ENCODE results near the gene PTPRZ1. TPM values are rescaled to one million over a fixed set of nuclear protein-coding genes. Genes with fewer than 3 reads are reported as not detected.

Gene PTPRZ1
- total and polyA plus RNA-seq, 8 donors: 0.60 to 2.5 (median 0.98) TPM

DNA sequence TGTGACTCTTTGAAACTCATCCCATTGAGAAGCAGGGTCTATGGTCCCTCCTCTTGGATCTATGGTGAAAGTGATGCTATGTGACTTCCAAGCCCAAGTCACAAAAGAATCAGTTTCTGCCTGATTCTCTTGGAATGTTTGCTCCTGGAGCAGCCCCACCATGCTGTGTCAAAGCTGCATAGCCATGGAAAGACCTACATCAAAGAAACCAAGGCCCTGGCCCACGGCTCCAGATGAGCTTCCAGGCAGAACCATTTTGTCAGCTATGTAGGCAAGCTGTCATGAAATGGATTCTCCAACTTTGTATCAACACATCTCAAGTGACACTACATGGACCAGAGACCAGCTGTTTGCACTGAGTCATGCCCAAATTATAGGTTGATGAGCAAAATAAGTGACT is 194.1 kb downstream of the PTPRZ1 start:
- Histone ChIP-seq H3K4me3 (no peak overlapping the region), H3K36me3 (no peaks in the 10 kb centered on the region), H3K27me3 (no peaks in the 10 kb centered on the region), H3K27ac (no peak overlapping the region), H3K9me3 (no peaks in the 10 kb centered on the region), H3K4me1 (no peaks in the 10 kb centered on the region)
- TF ChIP-seq, protein P1, sequence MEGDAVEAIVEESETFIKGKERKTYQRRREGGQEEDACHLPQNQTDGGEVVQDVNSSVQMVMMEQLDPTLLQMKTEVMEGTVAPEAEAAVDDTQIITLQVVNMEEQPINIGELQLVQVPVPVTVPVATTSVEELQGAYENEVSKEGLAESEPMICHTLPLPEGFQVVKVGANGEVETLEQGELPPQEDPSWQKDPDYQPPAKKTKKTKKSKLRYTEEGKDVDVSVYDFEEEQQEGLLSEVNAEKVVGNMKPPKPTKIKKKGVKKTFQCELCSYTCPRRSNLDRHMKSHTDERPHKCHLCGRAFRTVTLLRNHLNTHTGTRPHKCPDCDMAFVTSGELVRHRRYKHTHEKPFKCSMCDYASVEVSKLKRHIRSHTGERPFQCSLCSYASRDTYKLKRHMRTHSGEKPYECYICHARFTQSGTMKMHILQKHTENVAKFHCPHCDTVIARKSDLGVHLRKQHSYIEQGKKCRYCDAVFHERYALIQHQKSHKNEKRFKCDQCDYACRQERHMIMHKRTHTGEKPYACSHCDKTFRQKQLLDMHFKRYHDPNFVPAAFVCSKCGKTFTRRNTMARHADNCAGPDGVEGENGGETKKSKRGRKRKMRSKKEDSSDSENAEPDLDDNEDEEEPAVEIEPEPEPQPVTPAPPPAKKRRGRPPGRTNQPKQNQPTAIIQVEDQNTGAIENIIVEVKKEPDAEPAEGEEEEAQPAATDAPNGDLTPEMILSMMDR (IDR thresholded peaks at IDR 0.05): no peak
- ATAC-seq: no peak
- 71 to 73% methylated on average over 1 of the region's 1 CpG for WGBS, 2 donors
- DNase-seq: no peak
- no peak for FAIRE-seq
- intact Hi-C loops (cut with DNase I): no loop called here

DNA sequence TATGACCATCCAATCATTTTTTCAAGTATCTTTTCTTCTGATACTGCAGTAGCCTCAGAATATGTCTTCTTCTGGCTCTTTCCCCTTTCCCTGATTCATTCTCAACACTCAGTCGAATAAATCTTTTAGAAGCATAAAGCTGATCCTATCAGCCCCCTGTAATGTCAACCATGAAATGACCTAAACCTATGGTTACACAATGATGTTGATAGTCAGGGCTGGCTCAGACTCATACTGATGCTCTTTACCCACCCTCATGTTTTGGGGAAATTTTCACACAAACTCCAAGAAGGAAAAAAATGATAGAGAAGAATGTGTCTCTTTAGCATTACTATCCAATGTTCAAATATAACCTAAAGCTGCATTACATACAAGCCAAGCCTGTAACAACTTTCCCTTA is 195.1 kb downstream of the PTPRZ1 start:
- H3K9me3 ChIP-seq: no peaks in the 10 kb centered on the region
- no peaks in the 10 kb centered on the region for H3K27me3 ChIP-seq
- intact Hi-C loops (cut with DNase I): no loop called here
- FAIRE-seq: no peak
- H3K36me3 ChIP-seq: no peaks in the 10 kb centered on the region
- no peak overlapping the region for H3K4me3 ChIP-seq
- TF ChIP-seq, protein P1 (IDR thresholded peaks at IDR 0.05): no peak
- H3K4me1 ChIP-seq: no peaks in the 10 kb centered on the region
- ATAC-seq: no peak
- no peak overlapping the region for H3K27ac ChIP-seq
- 60 to 68% methylated on average over 1 of the region's 1 CpG for whole genome bisulfite sequencing, 2 donors
- DNase-seq: no peak

DNA sequence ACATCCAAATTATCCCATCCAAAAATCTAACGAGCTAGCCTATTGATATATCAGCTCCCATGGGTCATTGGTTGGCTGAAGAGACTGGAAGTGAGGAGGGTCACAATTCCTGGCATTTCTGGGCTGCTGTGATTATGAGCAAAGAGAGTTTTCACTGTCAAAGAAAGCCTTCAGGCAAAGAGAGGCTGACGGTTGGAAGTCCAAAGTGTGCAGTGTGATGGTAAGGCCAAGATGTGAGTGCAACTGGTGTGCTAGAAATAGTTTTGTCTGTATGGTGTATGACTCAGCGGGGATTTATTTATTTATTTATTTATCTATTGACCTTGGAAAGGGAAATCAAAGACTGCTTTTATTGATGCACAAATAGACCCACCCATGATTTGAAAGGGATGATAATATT is 196.0 kb downstream of the PTPRZ1 start:
- DNase-seq (no peak), ATAC-seq (no peak), FAIRE-seq (no peak)
- H3K4me1 ChIP-seq: no peaks in the 10 kb centered on the region
- WGBS, 2 donors: 60 to 61% methylated on average over 3 of the region's 3 CpGs
- no peaks in the 10 kb centered on the region for H3K36me3 ChIP-seq
- no peaks in the 10 kb centered on the region for H3K9me3 ChIP-seq
- H3K27me3 ChIP-seq: no peaks in the 10 kb centered on the region
- TF ChIP-seq, protein P1 (IDR thresholded peaks at IDR 0.05): no peak
- intact Hi-C loops (cut with DNase I): no loop called here
- H3K27ac ChIP-seq: no peak overlapping the region
- H3K4me3 ChIP-seq: no peak overlapping the region

DNA sequence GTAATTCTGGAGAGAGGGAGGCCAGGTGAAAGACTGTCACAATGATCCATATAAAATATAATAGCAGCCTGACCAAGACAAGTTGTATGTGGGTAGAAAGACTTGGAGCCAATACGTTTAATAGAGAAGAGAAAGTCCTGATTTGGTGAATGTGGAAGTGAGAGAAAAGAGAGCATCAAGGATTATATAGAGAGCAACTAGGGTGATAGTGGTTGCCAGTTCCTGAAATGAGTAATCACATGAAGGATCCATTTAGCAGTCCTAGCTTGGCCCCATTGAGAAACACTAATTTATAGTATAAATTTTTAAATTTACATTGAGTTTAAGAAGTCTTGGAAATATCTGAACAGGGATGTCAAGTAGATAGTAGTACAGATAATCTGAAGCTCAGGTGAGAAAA is 197.1 kb downstream of the PTPRZ1 start:
- intact Hi-C loops (cut with DNase I): no loop called here
- Histone ChIP-seq H3K9me3 (no peaks in the 10 kb centered on the region), H3K4me1 (no peaks in the 10 kb centered on the region), H3K27me3 (no peaks in the 10 kb centered on the region), H3K27ac (no peak overlapping the region), H3K36me3 (no peaks in the 10 kb centered on the region), H3K4me3 (no peak overlapping the region)
- no peak for DNase-seq
- TF ChIP-seq, protein P1 (IDR thresholded peaks at IDR 0.05): no peak
- FAIRE-seq: no peak
- WGBS, 2 donors: 41 to 50% methylated on average over 1 of the region's 1 CpG
- ATAC-seq: no peak

DNA sequence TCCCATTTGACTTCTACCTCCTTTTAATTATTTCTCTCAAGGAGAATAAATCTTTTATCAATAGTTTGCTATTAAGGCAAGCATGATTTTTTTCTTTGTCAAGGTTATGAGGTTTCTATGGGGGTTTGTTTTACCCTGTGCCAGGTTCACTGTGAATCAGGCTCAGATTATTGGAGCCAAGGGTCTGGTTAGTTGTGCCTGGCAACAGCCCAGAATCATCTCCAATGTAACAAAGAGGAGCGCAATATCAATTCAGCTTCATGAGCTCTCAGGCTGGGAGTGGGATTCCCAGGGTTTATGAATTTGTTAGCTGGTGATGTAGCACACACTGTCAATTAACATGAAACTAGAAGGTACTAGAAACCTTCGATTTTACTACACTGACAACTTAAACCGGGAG is 197.9 kb downstream of the PTPRZ1 start:
- no peak for DNase-seq
- Histone ChIP-seq H3K4me3 (no peak overlapping the region), H3K4me1 (no peaks in the 10 kb centered on the region), H3K36me3 (no peaks in the 10 kb centered on the region), H3K9me3 (no peaks in the 10 kb centered on the region), H3K27me3 (no peaks in the 10 kb centered on the region), H3K27ac (no peak overlapping the region)
- no peak for ATAC-seq
- no peak for FAIRE-seq
- TF ChIP-seq, protein P1 (IDR thresholded peaks at IDR 0.05): no peak
- 87 to 92% methylated on average over 3 of the region's 3 CpGs for WGBS, 2 donors
- intact Hi-C loops (cut with DNase I): no loop called here

Measured in pancreas (tissue), 10 donors.